22Rv1 (cell line): ENCODE measurements around the gene PRKCE.
A peak's percentile ranks its signal among the peaks of the same experiment; 100 is the strongest.

Source experiments
- H3K27ac ChIP-seq: fragments of 450-650 bp; 2 replicates; pipeline ENCODE4 v1.5.1; 2017
- ZFX ChIP-seq: fragments of 450-650 bp; IDR thresholded peaks from 2 replicates; pipeline ENCODE4 v1.6.1; 2017; ENCODE audit warnings: antibody characterized with exemption, borderline replicate concordance
- TF ChIP-seq, protein P1 (sequence below): fragments of 450-650 bp; IDR thresholded peaks from 2 replicates; pipeline ENCODE4 v1.5.1; 2017; ENCODE audit warnings: mild to moderate bottlenecking

Gene PRKCE

DNA sequence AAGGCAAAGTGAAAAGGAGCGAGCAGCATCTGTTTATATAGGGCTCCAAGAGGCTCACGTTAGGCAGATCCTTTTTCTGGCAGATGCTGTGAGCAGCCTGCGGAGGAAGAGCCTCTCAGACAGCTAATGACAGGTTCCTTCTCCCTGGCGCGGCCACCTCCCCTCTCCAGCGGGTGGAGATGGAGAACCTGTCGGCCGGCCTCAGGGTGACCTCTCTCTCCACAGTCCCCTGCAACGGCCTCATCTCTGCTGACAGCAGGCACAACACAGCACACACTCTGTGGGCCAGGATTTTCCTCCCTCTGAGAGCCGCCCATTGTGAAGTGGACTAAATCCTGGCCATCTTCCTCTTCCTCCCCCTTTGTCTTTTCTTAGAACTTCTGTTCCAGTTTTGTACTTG lies 119.8 kb downstream of the PRKCE start:
- TF ChIP-seq ZFX: no peak
- TF ChIP-seq, protein P1, sequence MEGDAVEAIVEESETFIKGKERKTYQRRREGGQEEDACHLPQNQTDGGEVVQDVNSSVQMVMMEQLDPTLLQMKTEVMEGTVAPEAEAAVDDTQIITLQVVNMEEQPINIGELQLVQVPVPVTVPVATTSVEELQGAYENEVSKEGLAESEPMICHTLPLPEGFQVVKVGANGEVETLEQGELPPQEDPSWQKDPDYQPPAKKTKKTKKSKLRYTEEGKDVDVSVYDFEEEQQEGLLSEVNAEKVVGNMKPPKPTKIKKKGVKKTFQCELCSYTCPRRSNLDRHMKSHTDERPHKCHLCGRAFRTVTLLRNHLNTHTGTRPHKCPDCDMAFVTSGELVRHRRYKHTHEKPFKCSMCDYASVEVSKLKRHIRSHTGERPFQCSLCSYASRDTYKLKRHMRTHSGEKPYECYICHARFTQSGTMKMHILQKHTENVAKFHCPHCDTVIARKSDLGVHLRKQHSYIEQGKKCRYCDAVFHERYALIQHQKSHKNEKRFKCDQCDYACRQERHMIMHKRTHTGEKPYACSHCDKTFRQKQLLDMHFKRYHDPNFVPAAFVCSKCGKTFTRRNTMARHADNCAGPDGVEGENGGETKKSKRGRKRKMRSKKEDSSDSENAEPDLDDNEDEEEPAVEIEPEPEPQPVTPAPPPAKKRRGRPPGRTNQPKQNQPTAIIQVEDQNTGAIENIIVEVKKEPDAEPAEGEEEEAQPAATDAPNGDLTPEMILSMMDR: no peak
- H3K27ac ChIP-seq: no peak overlapping the region

DNA sequence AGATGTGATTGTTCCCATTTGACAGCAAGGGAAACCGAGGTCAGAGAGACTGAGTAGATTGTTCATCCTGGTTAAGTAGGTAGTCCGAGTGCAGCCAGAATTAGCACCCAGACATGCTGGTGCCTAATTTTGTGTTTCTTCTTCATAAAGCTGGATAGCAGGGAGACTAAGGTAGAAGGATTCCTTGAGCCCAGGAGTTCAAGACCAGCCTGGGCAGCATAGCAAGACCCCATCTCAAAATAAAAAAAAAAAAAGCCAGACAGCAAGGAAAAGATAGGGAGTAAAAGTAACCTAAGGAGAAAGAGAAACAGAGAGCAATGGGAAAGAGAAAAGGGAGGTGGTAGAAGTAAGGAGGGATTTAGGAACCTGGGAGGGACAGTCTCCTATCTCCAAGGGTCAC lies 120.6 kb downstream of the PRKCE start:
- H3K27ac ChIP-seq: no peak overlapping the region
- TF ChIP-seq, protein P1: no peak
- no peak for TF ChIP-seq ZFX

DNA sequence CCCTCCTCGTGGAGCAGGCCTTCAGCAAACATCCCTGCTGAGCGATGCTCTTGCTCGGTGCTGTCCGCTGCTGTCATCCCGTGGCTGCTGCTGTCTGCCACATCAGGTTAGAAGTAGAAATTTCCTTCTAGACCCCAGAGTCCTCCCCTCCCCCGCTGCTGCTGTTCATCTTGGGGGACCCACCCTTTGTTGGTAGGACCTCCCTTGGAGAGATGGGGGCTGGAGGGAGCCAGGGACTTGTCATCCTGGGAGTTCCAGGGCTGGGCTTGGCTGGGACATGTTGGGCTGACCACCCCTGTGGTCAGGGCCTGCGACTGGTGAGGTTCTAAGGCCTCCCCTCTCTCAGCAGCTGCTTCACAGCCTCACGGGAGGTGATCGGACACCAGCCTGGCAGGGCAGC lies 122.4 kb downstream of the PRKCE start:
- no peak overlapping the region for H3K27ac ChIP-seq
- TF ChIP-seq ZFX: no peak
- TF ChIP-seq, protein P1: no peak

DNA sequence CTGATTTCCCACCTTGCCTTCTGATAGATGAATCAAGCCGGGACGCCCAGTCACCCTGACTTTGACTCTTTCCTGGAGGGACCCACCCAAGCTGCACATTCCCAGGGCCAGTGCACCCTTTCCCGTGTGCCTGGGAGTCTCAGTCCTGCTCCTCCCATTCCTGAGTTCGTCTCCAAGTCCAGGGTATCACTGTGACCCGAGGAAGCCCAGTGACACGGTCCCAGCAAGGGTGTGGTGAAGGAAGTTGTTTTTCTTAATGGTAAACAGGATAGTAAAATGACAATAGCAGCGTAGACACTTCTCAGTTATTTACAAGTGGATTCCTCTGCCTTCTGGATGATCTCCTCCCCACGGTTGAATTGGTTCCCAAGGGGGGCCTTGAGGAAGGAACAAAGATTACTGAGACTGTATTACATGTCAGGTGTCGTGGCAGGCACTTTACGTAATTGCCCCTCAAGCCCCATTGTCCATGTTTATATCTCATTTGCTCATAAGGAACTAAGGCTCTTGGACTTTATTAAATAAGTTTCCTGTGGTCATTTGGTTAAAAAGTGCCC lies 123.3 kb downstream of the PRKCE start:
- no peak overlapping the region for H3K27ac ChIP-seq
- TF ChIP-seq, protein P1: no peak
- TF ChIP-seq ZFX: no peak

DNA sequence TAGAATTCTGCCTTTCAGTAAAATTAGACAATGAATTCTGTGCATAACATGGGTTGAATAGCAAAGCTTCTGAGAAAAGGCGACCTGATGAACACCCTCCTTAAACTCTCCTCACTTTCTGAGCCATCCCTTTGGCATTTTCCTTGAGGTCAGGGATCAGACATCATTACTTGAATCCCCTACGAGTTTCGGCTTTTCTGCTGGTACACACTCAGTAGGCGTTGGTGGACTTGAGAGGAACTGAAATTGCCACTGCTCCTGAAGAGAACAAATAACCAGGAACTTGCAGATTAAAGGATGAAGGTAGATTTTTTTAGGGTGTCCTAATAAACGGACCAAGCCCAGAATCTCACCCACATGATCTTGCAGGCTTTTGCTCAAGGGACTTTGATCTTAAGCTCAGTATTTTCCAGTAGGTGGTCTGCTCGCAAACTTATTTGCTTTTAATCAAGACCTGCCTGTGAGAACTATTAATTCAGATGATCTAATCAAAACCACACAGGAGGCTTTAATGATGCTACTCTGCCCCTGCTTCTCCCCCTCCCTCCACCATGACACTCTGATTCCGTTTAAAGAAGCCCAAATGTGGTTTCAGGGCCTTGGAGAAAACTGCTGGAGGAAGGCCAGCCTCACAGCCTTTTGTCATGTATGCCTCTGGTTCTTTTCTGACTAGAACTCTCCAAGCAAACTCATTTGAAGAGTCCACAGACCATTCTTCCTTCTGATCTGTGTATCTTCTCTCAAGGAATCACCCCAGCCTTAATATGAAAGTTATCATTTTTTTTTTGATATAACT lies 124.9 kb downstream of the PRKCE start:
- TF ChIP-seq, protein P1: no peak
- no peak for TF ChIP-seq ZFX
- no peak overlapping the region for H3K27ac ChIP-seq

DNA sequence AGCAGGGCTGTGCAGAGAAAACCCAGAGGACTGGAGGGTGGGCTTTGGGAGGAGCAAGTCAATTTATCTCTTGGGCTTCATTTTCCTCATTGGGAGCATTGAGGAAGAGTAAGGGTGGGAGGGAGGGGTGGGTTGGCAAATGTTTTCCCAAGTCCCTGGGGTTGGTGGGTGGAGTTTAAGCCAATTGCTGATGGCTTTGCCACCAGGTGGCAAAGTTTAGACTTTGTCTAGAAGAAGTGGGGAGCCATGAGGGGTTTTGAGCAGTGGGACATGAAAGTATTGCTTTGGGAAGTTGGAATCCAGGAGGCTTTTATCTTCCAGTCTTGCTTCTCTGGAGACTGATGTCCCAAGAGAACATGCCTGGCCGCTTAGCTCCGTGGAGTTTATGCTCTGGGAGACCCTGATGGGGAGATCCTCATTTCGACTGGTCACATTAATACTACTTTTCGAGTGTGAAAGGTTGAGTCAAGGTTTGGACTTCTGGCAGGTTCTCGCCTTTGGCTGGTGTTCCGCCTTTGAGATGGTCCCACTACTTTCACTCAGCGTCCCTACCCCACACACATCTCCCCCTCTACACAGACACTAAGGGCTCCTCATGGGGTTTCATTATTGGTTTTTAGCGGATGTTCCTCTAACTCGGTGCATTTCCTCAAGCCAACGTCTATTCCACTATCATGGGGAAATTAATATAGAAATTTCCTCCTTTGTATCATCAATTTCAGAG lies 126.7 kb downstream of the PRKCE start:
- no peak overlapping the region for H3K27ac ChIP-seq
- TF ChIP-seq ZFX: no peak
- TF ChIP-seq, protein P1: no peak

DNA sequence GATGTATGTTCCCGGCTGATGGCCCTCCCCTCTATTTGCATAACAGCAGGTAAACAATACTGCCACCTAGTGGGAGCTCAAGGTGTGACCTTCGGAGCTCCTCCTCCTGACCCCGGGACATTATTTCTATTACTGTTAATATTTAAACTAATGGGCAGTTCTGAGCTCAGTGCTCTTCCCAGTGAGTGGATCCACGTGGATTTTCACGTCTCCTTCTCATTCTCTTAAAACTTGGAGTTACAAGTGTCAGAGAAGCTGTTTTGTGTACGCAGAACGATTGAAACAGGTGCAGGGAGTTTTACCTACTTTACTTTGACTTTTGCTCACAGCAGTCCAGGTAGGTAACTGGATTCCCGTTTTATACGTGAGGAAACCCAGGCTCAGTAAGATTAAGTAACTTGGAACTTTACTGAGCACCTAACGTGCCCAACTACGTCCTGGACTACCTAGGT lies 127.3 kb downstream of the PRKCE start:
- no peak for TF ChIP-seq ZFX
- TF ChIP-seq, protein P1: peak; percentile 75
- H3K27ac ChIP-seq: no peak overlapping the region
